Nephron (organoid): ENCODE measurements around the gene TRIM2.

ENCODE experiments used
- H3K27ac Mint-ChIP-seq, 3 experiments: 2 replicates each; pipeline ENCODE4 v1.8.0; 2020; ENCODE audit warnings: mixed read lengths in 3 of 3, mild to moderate bottlenecking in 2 of 3, moderate library complexity in 1 of 3
- H3K27me3 Mint-ChIP-seq: 2 replicates; pipeline ENCODE4 v1.8.0; 2021; ENCODE audit warnings: low read depth, mild to moderate bottlenecking, moderate library complexity, mixed read lengths
- H3K36me3 Mint-ChIP-seq: 2 replicates; pipeline ENCODE4 v1.8.0; 2020; ENCODE audit warnings: low read depth, mixed read lengths
- H3K4me1 Mint-ChIP-seq: 2 replicates; pipeline ENCODE4 v1.8.0; 2020; ENCODE audit warnings: mixed read lengths
- H3K4me3 Mint-ChIP-seq, 3 experiments: 2 replicates each; pipeline ENCODE4 v1.8.0; 2020; ENCODE audit warnings: mild to moderate bottlenecking in 3 of 3, mixed read lengths in 3 of 3, moderate library complexity in 2 of 3
- H3K9me3 Mint-ChIP-seq: 2 replicates; pipeline ENCODE4 v1.8.0; 2020; ENCODE audit warnings: mixed read lengths
- TF ChIP-seq, protein P1 (sequence below), 3 experiments: fragments of 200-600 bp; sonication (generic); IDR thresholded peaks; one replicate each; pipeline ENCODE4 v1.5.0; 2021; ENCODE audit warnings: antibody characterized with exemption in 3 of 3; ENCODE audit not compliant: unreplicated experiment in 3 of 3

The TRIM2 gene

DNA sequence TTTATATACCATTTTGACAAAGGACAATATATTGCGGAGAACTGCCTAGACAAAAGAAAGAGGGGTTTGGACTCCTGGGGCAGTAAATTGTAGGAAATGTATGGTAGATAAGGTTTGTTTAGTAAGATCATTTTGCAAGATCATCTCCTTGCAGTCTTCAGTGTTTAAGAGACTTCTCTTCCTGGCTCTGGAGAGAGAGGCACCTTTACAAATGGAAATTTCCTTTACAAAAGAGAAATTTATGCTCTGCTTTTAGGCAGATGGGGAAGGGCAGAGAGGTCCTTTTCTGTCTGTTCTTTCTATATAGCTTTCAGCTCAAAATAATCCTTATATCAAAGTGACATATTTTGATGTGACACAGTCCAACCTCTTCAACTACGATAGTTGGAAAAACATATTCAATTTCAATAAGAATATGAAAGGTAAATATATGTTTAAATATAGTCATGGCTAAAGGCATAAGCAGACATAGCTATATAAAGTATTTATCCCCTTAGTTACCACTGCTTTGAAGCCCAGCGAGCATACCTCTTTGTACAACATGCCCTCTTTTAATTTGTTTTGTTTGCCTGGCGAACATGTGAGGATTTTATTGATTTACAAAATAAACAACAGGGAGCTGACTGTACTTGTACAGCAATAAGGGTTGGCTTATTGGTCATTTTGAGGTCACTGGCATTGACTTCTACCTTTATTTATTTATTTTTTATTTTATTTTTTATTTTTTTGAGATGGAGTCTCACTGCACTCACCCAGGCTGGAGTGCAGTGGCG is 65.2 kb downstream of the TRIM2 start:
- Mint-ChIP-seq H3K27me3 (no peaks in the 10 kb centered on the region), H3K4me3 (no peak overlapping the region)
- TF ChIP-seq, protein P1, sequence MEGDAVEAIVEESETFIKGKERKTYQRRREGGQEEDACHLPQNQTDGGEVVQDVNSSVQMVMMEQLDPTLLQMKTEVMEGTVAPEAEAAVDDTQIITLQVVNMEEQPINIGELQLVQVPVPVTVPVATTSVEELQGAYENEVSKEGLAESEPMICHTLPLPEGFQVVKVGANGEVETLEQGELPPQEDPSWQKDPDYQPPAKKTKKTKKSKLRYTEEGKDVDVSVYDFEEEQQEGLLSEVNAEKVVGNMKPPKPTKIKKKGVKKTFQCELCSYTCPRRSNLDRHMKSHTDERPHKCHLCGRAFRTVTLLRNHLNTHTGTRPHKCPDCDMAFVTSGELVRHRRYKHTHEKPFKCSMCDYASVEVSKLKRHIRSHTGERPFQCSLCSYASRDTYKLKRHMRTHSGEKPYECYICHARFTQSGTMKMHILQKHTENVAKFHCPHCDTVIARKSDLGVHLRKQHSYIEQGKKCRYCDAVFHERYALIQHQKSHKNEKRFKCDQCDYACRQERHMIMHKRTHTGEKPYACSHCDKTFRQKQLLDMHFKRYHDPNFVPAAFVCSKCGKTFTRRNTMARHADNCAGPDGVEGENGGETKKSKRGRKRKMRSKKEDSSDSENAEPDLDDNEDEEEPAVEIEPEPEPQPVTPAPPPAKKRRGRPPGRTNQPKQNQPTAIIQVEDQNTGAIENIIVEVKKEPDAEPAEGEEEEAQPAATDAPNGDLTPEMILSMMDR (IDR thresholded peaks at IDR 0.05; ENCODE audit: unreplicated experiment in 3 of 3) = no peak

DNA sequence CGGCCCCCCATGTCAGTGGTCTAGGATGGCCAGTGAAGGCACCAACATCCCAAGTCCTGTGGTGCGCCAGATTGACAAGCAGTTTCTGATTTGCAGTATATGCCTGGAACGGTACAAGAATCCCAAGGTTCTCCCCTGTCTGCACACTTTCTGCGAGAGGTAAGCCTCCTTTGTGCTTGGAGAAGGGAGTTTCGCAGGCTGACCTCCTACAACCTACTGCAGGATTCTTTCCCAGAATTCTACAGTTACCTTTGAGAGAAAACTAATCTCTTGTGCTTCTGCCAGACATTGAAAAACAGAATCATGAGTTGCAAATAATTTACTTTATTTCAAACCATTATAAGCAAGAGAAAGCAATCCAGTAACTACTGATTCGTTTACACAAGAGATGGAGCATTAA is 66.1 kb downstream of the TRIM2 start:
- Mint-ChIP-seq H3K27ac (peak overlapping the region in 1 of 3 experiments; percentile 45), H3K4me1 (peaks cover 18% of the 10 kb centered on the region), H3K4me3 (no peak overlapping the region), H3K27me3 (no peaks in the 10 kb centered on the region), H3K36me3 (peaks cover 47% of the 10 kb centered on the region), H3K9me3 (no peaks in the 10 kb centered on the region)
- TF ChIP-seq, protein P1 (IDR thresholded peaks at IDR 0.05; ENCODE audit: unreplicated experiment in 3 of 3) = no peak

More for the DNA sequence above, 65.2 kb downstream of the TRIM2 start:
- Mint-ChIP-seq H3K4me1 (peaks cover 18% of the 10 kb centered on the region), H3K27ac (peak overlapping the region in 1 of 3 experiments; percentile 71), H3K36me3 (peaks cover 41% of the 10 kb centered on the region), H3K9me3 (no peaks in the 10 kb centered on the region)

DNA sequence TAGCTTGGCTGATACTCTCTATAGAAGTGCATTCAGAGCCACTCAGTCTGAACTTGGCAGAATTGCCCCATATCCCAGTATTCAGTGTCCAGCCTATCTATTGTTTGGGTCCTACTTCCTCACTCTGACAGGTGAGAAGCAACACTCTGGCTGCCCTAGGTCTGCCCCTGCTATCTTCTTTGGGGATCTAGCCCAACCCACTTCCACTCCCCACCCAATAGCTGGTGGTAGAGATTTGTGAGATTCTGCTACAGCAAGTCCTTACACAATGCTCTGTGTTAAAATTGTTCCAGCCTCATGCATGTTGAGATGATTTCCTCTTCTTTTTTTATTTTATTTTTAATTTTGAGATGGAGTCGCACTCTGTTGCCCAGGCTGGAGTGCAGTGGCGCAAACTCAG is 67.6 kb downstream of the TRIM2 start:
- peaks cover 15% of the 10 kb centered on the region for H3K4me1 Mint-ChIP-seq
- no peak overlapping the region for H3K4me3 Mint-ChIP-seq
- no peaks in the 10 kb centered on the region for H3K9me3 Mint-ChIP-seq
- TF ChIP-seq, protein P1 (IDR thresholded peaks at IDR 0.05; ENCODE audit: unreplicated experiment in 3 of 3) = no peak
- H3K27ac Mint-ChIP-seq = no peak overlapping the region
- no peaks in the 10 kb centered on the region for H3K27me3 Mint-ChIP-seq
- peaks cover 55% of the 10 kb centered on the region for H3K36me3 Mint-ChIP-seq

DNA sequence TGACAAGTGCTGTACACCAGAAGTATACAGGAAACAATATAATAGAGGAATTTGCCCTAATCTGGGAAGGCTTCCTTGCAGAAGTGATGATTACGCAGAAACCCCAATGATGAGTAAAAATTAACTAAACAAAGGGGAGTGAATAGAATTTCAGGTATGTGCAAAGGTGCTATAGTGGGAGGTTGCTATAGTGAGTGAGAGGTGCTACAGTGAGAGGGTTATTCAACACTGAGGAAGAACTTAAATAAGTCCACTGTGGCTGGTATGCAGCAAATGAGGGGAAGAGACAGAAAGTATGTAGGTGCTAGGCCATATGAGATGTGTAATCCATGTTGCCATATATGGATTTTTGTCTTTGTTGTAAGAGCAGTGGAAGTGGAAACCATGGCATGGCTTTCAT is 69.5 kb downstream of the TRIM2 start:
- peaks cover 11% of the 10 kb centered on the region for H3K4me1 Mint-ChIP-seq
- H3K36me3 Mint-ChIP-seq = peaks cover 54% of the 10 kb centered on the region
- no peaks in the 10 kb centered on the region for H3K9me3 Mint-ChIP-seq
- TF ChIP-seq, protein P1 (IDR thresholded peaks at IDR 0.05; ENCODE audit: unreplicated experiment in 3 of 3) = no peak
- H3K4me3 Mint-ChIP-seq = no peak overlapping the region
- peak overlapping the region in 2 of 3 experiments; percentile 0 to 12 for H3K27ac Mint-ChIP-seq
- H3K27me3 Mint-ChIP-seq = no peaks in the 10 kb centered on the region

DNA sequence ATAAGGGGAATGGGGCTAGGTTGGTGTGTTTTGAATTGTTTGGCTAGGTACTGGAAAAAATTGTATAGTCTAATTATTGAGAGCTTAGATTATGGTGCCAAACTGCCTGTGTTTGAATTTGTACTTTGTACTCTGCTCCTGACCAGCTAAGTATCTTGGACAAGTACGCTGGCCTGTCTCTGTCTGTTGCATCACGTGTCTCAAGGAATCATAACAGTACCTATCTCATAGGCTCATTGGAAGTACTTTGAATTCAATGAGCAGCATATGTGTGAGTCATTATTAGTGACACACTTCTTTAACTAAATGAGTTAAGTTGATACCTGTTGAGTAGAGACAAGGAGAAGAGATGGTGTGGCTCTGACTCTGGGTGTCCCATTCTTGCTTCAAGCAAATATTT is 70.7 kb downstream of the TRIM2 start:
- Mint-ChIP-seq H3K4me1 (peaks cover 5% of the 10 kb centered on the region), H3K27me3 (no peaks in the 10 kb centered on the region), H3K36me3 (peaks cover 51% of the 10 kb centered on the region), H3K4me3 (no peak overlapping the region), H3K9me3 (no peaks in the 10 kb centered on the region), H3K27ac (peak overlapping the region in 1 of 3 experiments; percentile 18)
- TF ChIP-seq, protein P1 (IDR thresholded peaks at IDR 0.05; ENCODE audit: unreplicated experiment in 3 of 3) = no peak
